Stimulated activated CD8-positive, alpha-beta memory T cell treated with anti-CD3 and anti-CD28 coated beads, Interleukin-15, amount 100 ng/mL, for 1 hour (primary cell): ENCODE measurements around the gene LTBP1.

ENCODE experiments used
- DNase-seq: peaks from one replicate; pipeline ENCODE4 v3.0.0-alpha.2; 2020; ENCODE audit warnings: low read depth

The LTBP1 gene

GRCh38 chr2:33202641-33203522 is 256.1 kb downstream of the LTBP1 start:
- no peak for DNase-seq

- no peak for DNase-seq
Observed at GRCh38 chr2:33204945-33205344, 258.2 kb downstream of the LTBP1 start.

- no peak for DNase-seq
Observed at GRCh38 chr2:33205693-33206434, 259.1 kb downstream of the LTBP1 start.

GRCh38 chr2:33207151-33207740 is 260.5 kb downstream of the LTBP1 start:
- no peak for DNase-seq

- no peak for DNase-seq
Observed at GRCh38 chr2:33208400-33208799, 261.6 kb downstream of the LTBP1 start.

- DNase-seq, result no peak
Observed at GRCh38 chr2:33209976-33210375, 263.2 kb downstream of the LTBP1 start.

- DNase-seq, result no peak
Observed at GRCh38 chr2:33210626-33211025, 263.9 kb downstream of the LTBP1 start.

- DNase-seq, result no peak
Observed at GRCh38 chr2:33212151-33212550, 265.4 kb downstream of the LTBP1 start.

- DNase-seq, result no peak
Observed at GRCh38 chr2:33213244-33213643, 266.5 kb downstream of the LTBP1 start.

GRCh38 chr2:33213648-33214047 is 266.9 kb downstream of the LTBP1 start:
- DNase-seq, result no peak

GRCh38 chr2:33214436-33214835 is 267.7 kb downstream of the LTBP1 start:
- no peak for DNase-seq

- no peak for DNase-seq
Observed at GRCh38 chr2:33214857-33215256, 268.1 kb downstream of the LTBP1 start.

GRCh38 chr2:33215299-33215698 is 268.5 kb downstream of the LTBP1 start:
- DNase-seq, result no peak

GRCh38 chr2:33215983-33216382 is 269.2 kb downstream of the LTBP1 start:
- no peak for DNase-seq

- DNase-seq, result no peak
Observed at GRCh38 chr2:33216508-33217182, 269.9 kb downstream of the LTBP1 start.

GRCh38 chr2:33217406-33217805 is 270.7 kb downstream of the LTBP1 start:
- no peak for DNase-seq

- no peak for DNase-seq
Observed at GRCh38 chr2:33219114-33219513, 272.4 kb downstream of the LTBP1 start.

- DNase-seq, result no peak
Observed at GRCh38 chr2:33219850-33220275, 273.1 kb downstream of the LTBP1 start.

GRCh38 chr2:33220533-33220932 is 273.8 kb downstream of the LTBP1 start:
- no peak for DNase-seq

GRCh38 chr2:33221046-33221784 is 274.5 kb downstream of the LTBP1 start:
- DNase-seq, result no peak

GRCh38 chr2:33222309-33222708 is 275.6 kb downstream of the LTBP1 start:
- no peak for DNase-seq

GRCh38 chr2:33223856-33224255 is 277.1 kb downstream of the LTBP1 start:
- DNase-seq, result no peak
